GM18498 (cell line): ENCODE measurements around the gene CADM3.

ENCODE experiments used
- ATAC-seq: cut with Tn5 transposase; IDR thresholded peaks from one replicate; pipeline ENCODE4 v1.9.1; 2021; ENCODE audit warnings: mild to moderate bottlenecking, moderate library complexity; ENCODE audit not compliant: unreplicated experiment

Gene CADM3

DNA sequence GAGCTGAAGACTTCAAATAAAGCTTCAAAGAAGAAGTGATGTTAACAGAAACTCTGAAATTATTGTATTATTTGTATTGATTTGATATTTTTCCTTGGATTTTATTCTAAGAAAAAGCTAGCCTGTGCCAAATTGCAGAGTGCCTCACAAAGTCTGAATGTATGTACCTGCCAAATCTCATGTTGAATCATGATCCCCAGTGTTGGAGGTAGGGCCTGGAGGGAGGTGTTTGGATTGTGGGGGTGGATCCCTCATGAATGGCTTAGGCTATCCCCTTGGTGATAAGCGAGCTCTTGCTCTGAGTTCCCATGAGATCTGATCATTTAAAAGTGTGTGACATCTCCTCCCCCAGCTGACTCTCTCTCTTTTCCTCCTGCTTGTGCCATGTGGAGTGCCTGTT is 76.9 kb downstream of the CADM3 start:
- no peak for ATAC-seq

DNA sequence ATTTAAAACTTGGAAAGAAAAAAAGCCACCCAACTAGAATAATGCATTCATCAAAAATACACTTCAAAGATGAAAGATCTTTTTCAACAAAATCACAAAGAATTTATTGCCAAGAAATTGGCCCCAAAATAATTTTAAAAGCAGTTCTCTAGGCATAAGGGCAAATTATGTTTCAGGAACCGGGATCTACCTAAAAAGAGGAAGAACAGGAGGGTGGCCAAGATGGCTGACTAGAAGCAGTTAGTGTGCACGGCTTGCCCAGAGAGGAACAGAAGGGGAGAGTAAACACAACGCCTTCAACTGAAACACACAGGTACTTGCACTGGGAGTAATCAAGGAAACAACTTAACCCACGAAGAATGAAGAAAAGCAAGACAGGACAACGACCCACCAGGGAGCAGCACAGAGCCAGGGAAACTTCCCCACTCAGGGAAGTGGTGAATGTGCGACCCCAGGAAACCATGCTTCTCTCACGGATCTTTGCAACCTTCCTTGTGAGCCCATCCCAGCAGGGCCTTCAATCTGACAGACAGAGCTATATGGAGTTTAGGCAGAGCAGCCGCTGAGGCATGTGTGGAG is 79.3 kb downstream of the CADM3 start:
- no peak for ATAC-seq
